ENCODE results near the gene CNTNAP5.
"Not testable (repeated sequence)": the region's sequence is repeated elsewhere in the genome, so short reads cannot be mapped to it uniquely, and the experiment has no call there.

The CNTNAP5 gene

GRCh38 chr2:124320051-124320688 is 295.1 kb downstream of the CNTNAP5 start:
- DNase-seq (ENCODE audit: low spot score), result no peak

- DNase-seq (ENCODE audit: low spot score), result peak; percentile 23
Observed at GRCh38 chr2:124323321-124323720, 298.2 kb downstream of the CNTNAP5 start.

GRCh38 chr2:124325667-124326440 is 300.8 kb downstream of the CNTNAP5 start:
- DNase-seq (ENCODE audit: low spot score), result no peak

- no peak for DNase-seq (ENCODE audit: low spot score)
Observed at GRCh38 chr2:124327303-124327702, 302.2 kb downstream of the CNTNAP5 start.

- DNase-seq (ENCODE audit: low spot score), result no peak
Observed at GRCh38 chr2:124328397-124328796, 303.3 kb downstream of the CNTNAP5 start.

- DNase-seq (ENCODE audit: low spot score), result no peak
Observed at GRCh38 chr2:124333784-124334183, 308.7 kb downstream of the CNTNAP5 start.

GRCh38 chr2:124335058-124335457 is 310.0 kb downstream of the CNTNAP5 start:
- no peak for DNase-seq (ENCODE audit: low spot score)

- no peak for DNase-seq (ENCODE audit: low spot score)
Observed at GRCh38 chr2:124339709-124340108, 314.6 kb downstream of the CNTNAP5 start.

- DNase-seq (ENCODE audit: low spot score), result no peak
Observed at GRCh38 chr2:124343827-124344498, 318.9 kb downstream of the CNTNAP5 start.

GRCh38 chr2:124347209-124347608 is 322.1 kb downstream of the CNTNAP5 start:
- no peak for DNase-seq (ENCODE audit: low spot score)

- no peak for DNase-seq (ENCODE audit: low spot score)
Observed at GRCh38 chr2:124353656-124354055, 328.6 kb downstream of the CNTNAP5 start.

- no peak for DNase-seq (ENCODE audit: low spot score)
Observed at GRCh38 chr2:124354466-124354865, 329.4 kb downstream of the CNTNAP5 start.

- not testable (repeated sequence) for DNase-seq (ENCODE audit: low spot score)
Observed at GRCh38 chr2:124361966-124362365, 336.9 kb downstream of the CNTNAP5 start.

- DNase-seq (ENCODE audit: low spot score), result no peak
Observed at GRCh38 chr2:124369181-124369580, 344.1 kb downstream of the CNTNAP5 start.

- DNase-seq (ENCODE audit: low spot score), result no peak
Observed at GRCh38 chr2:124380221-124380749, 355.2 kb downstream of the CNTNAP5 start.

- DNase-seq (ENCODE audit: low spot score), result no peak
Observed at GRCh38 chr2:124382067-124382618, 357.1 kb downstream of the CNTNAP5 start.

- no peak for DNase-seq (ENCODE audit: low spot score)
Observed at GRCh38 chr2:124395961-124396360, 370.9 kb downstream of the CNTNAP5 start.

- no peak for DNase-seq (ENCODE audit: low spot score)
Observed at GRCh38 chr2:124402274-124402673, 377.2 kb downstream of the CNTNAP5 start.

- DNase-seq (ENCODE audit: low spot score), result not testable (repeated sequence)
Observed at GRCh38 chr2:124407836-124408534, 382.9 kb downstream of the CNTNAP5 start.

GRCh38 chr2:124424074-124424473 is 399.0 kb downstream of the CNTNAP5 start:
- no peak for DNase-seq (ENCODE audit: low spot score)

- no peak for DNase-seq (ENCODE audit: low spot score)
Observed at GRCh38 chr2:124426122-124426521, 401.0 kb downstream of the CNTNAP5 start.

GRCh38 chr2:124426625-124427024 is 401.5 kb downstream of the CNTNAP5 start:
- DNase-seq (ENCODE audit: low spot score), result no peak

Measured in AG08395 (cell line).